Stimulated activated CD8-positive, alpha-beta memory T cell treated with anti-CD3 and anti-CD28 coated beads, Interleukin-15, amount 100 ng/mL, for 48 hours (primary cell): ENCODE measurements around the gene TSC22D3.
"Not testable (repeated sequence)": the region's sequence is repeated elsewhere in the genome, so short reads cannot be mapped to it uniquely, and the experiment has no call there.

ENCODE experiments used
- DNase-seq, 2 donors: peaks; one replicate each; pipeline ENCODE4 v3.0.0-alpha.2; 2020; ENCODE audit warnings: low read depth in 2 of 2

The TSC22D3 gene

DNA sequence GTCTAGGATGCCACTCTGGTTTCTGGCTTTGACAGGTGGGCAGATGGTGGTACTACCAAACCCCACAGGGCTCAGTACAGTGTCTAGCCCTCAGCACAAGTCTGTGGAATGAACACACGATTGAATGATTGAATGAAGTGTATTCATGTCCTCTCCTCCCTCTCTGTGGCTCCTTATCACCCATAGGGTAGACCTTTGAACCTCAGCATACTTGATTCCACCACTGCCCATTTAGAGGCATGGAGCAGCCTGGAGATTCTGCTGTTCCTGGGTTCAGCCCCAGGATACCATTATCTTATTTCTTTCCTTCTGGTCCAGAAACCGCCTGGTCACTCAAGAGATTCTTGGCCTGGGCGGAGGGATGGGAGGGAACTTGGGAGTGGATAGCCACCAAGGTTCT lies 93.3 kb downstream of the TSC22D3 start:
- no peak for DNase-seq

DNA sequence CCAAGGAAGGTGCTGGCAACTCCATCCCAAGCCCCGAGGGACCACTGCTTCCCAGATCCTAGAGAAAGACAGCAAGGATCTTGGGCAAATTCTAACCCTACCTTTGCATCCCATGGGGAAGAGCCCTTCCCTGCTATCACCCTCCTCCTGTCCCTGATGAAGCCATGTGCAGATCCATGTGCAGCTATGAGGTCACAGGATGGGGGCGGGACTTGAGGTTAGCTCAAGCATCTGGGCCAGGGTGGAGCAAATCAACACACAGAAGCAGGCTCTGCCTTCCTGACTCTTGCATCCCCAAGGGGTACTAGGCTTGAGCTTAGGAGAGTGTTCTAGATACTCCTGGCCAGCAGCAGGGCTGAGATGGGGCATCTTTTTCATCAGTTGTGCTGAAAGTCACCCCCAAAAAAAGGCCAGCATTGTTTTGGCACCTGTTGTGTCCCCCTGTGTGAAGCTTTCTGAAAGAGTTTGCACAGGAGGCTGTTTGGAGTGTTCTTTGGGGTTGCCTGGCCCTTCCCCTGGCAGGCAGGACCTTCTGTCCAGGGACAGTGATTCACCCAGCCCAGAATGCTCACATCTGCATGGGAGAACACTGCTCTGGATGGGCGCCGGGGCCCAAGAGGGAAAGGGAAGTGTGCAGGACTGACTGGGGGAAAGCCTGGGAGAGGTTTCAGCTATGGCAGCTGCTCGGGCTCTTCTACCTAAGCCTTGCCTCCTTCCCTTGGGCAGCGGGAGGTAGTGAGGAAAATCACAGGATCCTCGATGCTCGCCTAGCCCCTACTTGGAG lies 96.4 kb downstream of the TSC22D3 start:
- DNase-seq, result peak; percentile 26 to 44

DNA sequence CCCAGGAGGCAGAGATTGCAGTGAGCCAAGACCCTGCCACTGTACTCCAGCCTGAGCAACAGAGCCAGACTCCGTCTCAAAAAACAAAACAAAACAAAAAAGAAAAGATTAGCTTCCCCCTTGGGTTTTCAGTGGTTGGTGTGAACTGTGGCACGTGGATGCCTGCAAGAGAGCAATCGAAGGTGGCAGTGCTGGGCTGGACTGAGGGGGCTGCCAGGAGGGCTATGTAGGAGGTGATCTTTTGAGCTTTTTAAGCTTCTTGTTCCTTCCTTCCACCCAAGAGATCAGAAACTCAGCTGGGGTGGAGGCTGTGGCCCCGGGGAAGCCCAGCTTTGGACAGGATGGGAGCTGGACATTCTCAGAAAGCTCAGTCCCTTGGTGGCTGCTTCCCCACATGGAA lies 97.7 kb downstream of the TSC22D3 start:
- no peak for DNase-seq

DNA sequence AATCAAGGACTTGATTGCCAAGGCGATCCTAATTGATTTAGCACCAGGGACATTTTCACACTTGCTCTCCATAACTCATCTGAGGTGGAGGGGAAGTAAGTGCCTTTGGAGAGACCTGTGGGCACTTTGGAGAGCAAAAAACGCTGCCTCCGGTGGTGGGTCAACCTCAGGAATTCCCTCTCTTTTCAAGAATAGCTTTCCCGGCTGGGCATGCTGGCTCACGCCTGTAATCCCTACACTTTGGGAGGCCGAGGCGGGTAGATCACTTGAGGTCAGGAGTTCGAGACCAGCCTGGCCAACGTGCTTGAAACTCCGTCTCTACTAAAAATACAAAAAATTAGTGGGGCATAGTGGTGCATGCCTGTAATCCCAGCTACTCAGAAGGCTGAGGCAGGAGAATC lies 98.1 kb downstream of the TSC22D3 start:
- DNase-seq, result no peak

DNA sequence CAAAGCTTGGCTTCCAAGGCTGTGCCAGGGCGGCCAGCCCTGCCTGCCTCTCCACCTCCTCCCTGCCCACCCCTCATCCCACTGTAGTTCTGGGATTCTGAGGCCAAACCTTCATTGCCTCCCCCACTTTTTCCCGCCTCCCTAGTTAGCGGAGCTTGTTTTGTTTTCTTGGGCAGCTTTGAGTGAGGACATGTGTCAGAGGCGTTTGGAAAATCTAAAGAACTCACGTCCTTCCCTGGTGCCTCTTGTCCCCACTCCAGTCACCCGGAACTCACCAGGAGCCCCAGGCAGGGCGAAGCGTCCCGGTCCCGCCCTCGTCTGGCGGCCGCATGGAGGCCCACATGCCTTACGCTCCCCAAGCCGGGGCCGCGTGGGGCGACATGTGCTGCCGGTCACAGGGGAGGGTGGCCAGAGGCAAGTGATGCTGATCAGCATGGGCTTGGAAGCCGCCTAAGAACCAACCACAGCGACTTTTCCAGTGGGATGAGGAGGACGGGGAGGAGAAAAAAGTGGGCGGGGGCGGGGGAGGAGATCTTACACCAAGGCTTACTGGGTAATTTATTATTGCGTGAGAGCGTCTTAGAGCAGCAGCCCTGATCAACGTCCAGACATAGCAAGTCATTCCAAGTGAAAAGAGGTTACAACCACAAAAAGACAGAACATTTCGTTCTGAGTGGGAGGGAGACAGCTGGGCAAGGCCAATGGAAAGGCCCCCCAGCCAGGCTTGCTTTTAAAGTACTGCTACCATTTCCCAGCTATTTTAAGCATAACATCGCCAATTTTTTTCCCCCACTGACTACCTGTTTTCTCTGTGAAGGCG lies 98.8 kb downstream of the TSC22D3 start:
- peak; percentile 20 to 25 for DNase-seq

DNA sequence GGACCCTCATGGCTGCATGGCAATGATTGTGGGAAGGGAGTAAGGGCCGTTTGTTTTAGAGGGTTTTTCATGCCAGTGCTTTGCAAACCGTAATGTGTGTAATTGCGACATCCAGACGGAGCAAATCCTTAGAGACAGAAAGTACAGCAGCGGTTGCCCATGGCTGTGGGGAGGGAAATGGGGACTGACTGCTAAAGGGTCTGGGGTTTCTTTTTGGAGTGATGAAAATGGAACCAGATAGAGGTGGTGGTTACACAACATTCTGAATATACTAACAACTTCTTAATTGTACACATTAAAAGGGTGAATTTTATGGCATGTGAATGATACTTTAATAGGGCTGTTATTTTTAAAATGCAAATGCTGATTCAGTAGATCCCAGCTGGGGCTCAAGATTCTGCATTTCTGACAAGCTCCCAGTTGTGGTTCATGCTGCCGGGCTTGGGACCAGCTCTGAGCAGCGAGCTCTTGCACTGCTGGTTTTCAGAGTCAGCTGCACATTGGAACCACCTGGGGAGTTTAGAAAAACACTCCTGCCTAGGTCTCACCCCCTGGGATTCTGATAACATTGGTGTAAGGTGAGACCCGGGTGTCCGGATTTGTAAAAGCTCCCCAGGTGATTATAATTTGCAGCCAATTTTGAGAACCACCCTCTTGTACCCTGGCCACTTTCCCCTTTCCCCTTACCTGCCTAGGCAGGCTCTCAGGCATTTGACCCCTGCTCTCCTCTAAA lies 99.6 kb downstream of the TSC22D3 start:
- DNase-seq, result no peak

DNA sequence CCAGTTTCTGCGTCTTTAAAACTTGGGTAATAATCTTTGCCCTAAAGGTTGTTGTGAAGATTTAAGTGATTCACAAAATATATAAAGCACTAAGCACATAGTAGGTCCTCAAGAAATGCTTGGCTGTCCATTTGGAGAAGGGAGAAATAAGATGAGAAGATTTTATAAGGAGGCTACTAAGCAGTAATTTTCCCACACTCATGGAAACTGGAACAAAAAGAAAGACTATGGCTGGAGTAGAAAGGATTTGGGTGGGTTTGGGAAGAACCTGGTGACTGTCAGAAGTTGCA lies 100.3 kb downstream of the TSC22D3 start:
- DNase-seq, result no peak

DNA sequence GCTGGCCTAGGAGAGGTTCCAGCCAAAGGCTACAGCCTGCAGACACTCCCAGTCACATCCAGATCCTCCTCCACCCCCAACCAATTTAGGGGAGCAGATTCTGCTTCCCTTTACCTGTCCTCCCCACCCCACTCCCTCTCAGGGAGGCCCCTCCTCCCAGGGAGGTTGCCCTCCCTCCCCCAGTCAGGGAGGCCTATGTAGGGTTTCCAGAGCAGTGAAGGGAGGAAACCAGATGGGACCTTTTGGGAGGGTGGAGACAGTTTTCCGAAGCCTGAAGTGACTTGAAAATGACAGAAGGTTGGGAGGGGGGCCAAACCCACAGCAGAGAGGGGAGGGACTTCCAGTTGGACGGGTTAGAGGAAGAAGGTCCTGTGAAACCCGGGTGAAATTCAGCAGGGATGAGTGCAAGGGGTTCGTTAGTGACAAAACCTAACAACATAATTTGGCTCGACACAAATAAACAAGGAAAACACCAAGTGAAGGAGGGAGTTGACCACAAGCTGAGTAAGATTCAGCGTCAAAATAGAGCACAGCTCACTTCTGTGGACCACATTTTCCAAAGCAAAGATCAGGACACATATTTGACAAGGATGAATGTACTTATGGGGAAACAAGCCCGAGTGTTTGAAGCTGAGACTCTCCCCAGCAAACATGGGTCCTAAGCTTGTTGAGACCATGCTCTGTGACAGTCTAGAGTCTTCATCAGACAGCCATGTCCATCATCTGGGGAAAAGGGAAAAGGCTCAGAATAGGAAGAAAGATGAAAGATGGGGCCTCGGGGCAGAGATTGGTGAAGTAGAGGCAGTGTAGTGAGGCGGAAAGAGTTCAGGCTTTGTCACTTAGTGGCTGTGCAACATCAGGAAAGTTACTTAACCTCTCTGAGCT lies 100.9 kb downstream of the TSC22D3 start:
- DNase-seq, result peak; percentile 11 to 26

DNA sequence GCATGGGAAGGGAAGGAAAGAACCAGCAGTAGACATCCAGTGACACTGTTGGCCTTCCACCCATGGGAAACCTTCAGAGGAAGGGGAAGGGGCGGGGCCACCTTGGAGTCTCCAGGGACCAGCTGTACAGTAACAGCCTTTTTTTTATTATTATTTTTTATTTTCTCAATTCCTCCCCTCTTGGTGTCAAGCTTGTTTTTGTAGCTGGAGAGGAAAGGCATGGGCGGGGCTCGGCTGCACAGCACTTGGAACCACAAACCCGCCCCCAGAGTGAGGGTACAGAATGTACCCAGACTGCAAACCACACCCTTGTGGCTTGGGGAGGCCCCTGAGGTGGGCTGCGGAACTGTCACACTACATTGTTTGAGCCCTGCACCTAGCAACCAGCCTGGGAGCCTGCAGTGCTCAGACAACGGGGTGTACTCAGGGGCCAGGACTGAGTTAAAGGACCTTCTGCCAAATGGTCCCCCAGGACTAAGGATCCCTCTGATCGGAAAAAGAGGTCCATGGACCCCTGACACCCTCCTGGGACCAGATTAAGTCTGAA lies 101.6 kb downstream of the TSC22D3 start:
- DNase-seq, result peak; percentile 83 to 95

DNA sequence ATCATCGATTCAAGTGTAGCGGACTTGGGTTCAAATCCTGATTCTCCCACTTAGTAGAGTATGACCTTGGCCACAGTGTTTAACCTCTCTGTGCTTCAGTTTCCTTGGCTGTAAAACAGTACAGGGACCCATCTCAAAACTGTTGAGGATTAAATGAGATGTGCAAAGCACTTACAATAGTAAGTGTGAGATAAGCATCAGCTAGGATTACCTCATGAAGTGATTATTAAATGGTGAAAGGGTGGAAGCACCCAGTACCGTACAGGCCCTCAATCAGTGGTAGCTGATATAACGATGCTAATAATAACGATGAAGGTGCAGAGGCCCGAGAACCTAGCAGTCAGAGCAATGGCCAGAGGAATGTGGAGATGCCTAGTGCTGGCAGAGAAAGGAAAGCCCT lies 102.2 kb downstream of the TSC22D3 start:
- no peak for DNase-seq

DNA sequence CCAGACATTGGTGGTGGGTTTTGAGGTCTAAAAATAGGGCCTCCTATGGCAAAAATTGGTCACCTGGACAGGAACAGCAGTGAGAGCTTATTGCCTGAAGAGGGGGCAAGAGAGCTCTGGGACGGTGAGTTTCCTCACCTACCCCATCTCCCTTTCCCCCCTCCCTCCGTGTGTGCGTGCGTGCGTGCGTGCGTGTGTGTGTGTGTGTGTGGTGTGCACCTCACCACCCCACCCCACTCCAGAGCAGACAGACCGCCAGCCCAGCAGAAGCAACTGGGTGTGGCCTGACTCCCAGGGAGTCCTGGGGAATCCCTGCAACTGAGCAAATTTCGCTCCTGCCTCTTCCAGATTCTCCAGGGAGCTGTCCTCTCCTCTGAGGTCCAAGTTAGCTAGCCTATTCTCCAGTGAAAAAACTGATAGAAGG lies 102.6 kb downstream of the TSC22D3 start:
- peak; percentile 52 to 73 for DNase-seq

DNA sequence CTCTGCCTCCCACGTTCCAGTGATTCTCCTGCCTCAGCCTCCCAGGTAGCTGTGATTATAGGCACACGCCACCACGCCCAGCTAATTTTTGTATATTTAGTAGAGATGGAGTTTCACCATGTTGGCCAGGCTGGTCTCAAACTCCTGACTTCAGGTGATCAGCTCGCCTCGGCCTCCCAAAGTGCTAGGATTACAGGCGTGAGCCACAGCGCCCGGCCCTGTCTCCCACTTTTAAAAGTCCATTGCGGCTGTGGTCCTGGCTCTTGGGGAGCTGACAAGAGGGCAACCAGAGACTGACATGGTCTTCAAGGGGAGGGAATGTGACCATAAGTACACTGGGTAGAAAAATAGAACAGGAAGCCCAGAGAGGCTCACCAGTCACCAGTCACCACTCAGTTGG lies 104.3 kb downstream of the TSC22D3 start:
- not testable (repeated sequence) for DNase-seq

DNA sequence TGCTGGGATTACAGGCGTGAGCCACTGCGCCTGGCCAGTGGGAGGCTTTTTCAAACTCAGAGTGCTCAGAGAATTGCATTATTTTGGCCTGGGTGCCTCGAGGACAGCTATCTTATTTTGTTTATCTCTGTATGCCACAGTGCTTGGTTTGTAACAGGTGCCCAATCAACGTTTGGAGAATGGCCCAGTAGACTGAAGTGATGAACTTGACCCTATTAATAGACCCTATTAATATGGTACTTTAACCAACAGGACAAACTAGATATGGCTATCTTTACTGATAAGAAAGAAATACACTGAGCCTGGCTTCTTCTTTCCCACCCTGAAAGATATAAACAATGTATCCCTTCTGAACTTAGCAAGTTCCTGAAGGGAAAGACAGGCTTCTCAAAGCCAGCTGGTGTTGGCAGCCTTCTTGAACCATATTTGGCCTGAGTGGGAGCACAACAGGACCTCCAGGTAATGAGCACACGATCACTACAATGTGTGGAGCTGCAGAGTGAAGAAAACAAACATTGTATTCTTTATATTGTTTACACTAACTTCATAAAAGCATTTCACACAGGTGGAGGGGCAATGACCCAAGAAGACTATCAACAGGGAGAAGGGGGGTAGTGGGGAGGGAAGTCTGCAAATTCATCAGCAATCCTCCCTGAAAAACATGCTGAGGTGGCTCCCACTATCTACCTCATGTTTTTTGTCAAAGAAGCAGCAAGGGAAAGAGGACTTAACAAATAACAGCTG lies 105.5 kb downstream of the TSC22D3 start:
- no peak for DNase-seq

DNA sequence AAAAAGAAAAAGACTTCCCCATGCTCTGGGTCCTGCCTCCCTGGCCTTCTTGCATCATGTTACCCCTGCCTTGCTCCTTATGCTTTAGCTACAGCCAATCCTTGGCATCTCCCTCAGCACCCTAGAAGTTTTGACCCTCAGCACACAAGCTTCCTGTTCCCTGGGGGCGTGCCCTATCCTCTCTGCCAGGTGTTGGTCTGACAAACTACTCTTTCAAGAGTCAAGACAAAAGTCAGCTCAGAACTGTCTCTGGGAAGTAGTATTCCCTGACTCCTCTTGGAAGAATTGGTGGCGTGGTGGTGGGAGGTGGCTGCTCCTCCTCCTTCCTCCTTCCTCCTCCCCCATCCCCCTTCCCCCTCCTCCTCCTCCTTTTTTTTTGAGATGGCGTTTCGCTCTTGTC lies 106.3 kb downstream of the TSC22D3 start:
- no peak for DNase-seq

DNA sequence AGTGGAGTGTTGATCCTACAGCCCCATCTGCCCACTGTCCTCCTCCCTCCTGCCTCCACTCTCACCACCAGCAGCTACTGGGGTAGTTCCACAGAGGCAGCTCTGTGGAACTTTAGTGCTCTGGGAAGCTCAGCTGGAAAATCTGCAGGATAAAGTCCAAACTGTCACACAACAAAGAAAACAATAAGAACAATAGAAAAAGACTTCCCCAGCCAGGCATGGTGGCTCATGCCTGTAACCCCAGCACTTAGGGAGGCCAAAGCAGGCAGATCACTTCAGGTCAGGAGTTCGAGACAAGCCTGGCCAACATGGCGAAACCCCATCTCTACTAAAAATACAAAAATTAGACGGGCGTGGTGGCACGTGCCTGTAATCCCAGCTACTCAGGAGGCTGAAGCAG lies 106.9 kb downstream of the TSC22D3 start:
- DNase-seq, result not testable (repeated sequence)

DNA sequence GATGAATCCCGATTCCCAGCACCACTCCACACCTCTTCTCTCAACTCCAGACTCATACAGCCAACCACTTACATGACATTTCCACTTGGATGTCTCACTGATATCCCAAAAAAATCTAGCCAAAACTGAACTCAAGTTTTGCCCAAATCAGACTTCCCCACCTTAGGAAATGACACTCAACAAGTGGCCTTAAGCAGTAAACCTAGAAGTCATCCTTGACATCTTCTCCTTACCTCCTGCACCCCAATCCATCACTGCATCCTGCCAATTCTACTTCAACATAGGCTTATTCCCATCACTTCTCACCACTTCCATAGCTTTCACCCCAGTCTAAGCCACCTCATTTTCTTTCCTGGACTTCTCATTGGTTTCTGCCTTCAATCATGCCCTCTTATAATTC lies 108.2 kb downstream of the TSC22D3 start:
- DNase-seq, result no peak

DNA sequence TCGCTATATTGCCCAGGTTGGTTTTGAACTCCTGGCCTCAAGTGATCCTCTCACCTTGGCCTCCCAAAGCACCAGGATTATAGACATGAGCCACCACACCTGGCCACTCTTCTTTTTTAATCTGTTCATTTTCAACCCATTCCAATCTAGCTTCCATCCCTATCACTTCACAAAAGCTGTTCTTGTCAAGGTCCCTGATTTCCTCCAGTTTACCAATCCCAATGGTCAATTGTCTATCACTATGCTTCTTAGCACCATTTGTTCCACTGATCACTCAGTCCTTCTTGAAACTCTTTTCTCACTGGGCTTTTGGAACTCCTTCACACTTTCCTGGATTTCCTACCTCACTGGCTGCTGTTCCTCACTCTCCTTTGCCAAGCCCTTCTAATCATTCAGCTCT lies 108.7 kb downstream of the TSC22D3 start:
- no peak for DNase-seq
